DND-41 (cell line): Measurements from ENCODE around the gene SCAPER.

Experiments
- ATAC-seq: fragments of 200-7000 bp; cut with Tn5 transposase; 3 replicates; pipeline ENCODE4 v1.9.1; 2021; ENCODE audit warnings: low read depth; ENCODE audit not compliant: insufficient read depth
- DNase-seq: peaks from one replicate; pipeline ENCODE4 v3.0.0-alpha.2; 2020
- H2AFZ ChIP-seq: 2 replicates; pipeline ENCODE4 v1.6.0; 2012; ENCODE audit warnings: low read depth, low read length
- H3K27ac ChIP-seq: 2 replicates; pipeline ENCODE4 v1.5.1; 2012; ENCODE audit warnings: low read length, inconsistent platforms
- H3K27me3 ChIP-seq: fragments of 200-600 bp; sonication (generic); 2 replicates; pipeline ENCODE4 v1.6.0; 2012; ENCODE audit warnings: low read length, mild to moderate bottlenecking, inconsistent platforms; ENCODE audit not compliant: insufficient read depth, poor library complexity
- H3K36me3 ChIP-seq: 2 replicates; pipeline ENCODE4 v1.5.1; 2012; ENCODE audit warnings: low read length, inconsistent platforms; ENCODE audit not compliant: insufficient read depth
- H3K4me1 ChIP-seq: 2 replicates; pipeline ENCODE4 v1.5.1; 2012; ENCODE audit warnings: mild to moderate bottlenecking, low read length; ENCODE audit not compliant: insufficient read depth
- H3K4me2 ChIP-seq: 2 replicates; pipeline ENCODE4 v1.6.0; 2012; ENCODE audit warnings: mild to moderate bottlenecking, moderate library complexity, low read length, inconsistent platforms; ENCODE audit not compliant: insufficient read depth
- H3K4me3 ChIP-seq, 2 experiments: fragments of 200-600 bp in 1 of 2; shearing (Covaris generic) in 1 of 2; 2 replicates each; pipeline ENCODE4 v1.5.1; 2012 to 2016; ENCODE audit warnings: inconsistent platforms in 2 of 2, low read length in 2 of 2, mild to moderate bottlenecking in 2 of 2, low read depth in 1 of 2, moderate library complexity in 1 of 2
- H3K79me2 ChIP-seq: 2 replicates; pipeline ENCODE4 v1.6.0; 2012; ENCODE audit warnings: low read length, inconsistent platforms; ENCODE audit not compliant: insufficient read depth
- H3K9ac ChIP-seq: 2 replicates; pipeline ENCODE4 v1.6.0; 2012; ENCODE audit warnings: low read depth, mild to moderate bottlenecking, inconsistent platforms, low read length, moderate library complexity
- H3K9me3 ChIP-seq: 2 replicates; pipeline ENCODE4 v1.5.1; 2012; ENCODE audit warnings: low read length, moderate library complexity, mild to moderate bottlenecking, inconsistent platforms; ENCODE audit not compliant: insufficient read depth, severe bottlenecking
- H4K20me1 ChIP-seq: 2 replicates; pipeline ENCODE4 v1.6.0; 2012; ENCODE audit warnings: low read length; ENCODE audit not compliant: insufficient read depth
- CTCF ChIP-seq: IDR thresholded peaks from 2 replicates; pipeline ENCODE4 v1.5.1; 2012; ENCODE audit warnings: borderline replicate concordance, low read length, moderate library complexity, mild to moderate bottlenecking; ENCODE audit not compliant: poor library complexity, severe bottlenecking; ENCODE audit errors: extremely low read depth
- EZH2 ChIP-seq: IDR thresholded peaks from 3 replicates; pipeline ENCODE4 v1.6.1; 2012; ENCODE audit warnings: borderline replicate concordance, low read depth, mild to moderate bottlenecking, moderate library complexity, low read length, inconsistent platforms; ENCODE audit not compliant: severe bottlenecking

The SCAPER gene

DNA sequence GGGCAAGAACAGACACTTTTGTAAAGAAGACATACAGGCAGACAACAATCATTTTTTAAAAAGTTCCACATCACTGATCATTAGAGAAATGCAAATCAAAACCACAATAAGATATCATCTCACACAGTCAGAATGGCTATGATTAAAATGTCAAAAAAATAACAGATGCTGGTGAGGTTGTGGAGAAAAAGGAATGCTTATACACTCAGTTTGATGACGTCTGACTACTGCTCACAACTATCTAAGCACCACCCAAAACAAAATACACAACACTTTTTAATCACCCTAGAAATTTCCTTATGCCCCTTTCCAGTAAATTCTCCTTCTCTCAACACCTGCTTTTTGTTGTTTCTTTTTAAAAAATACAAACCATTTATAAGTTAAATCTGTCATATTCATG is 339.8 kb downstream of the SCAPER start:
- Histone ChIP-seq H3K79me2 (no peaks in the 10 kb centered on the region), H3K4me3 (no peak overlapping the region), H3K27ac (no peak overlapping the region), H3K27me3 (no peaks in the 10 kb centered on the region), H3K4me1 (no peaks in the 10 kb centered on the region), H3K36me3 (no peaks in the 10 kb centered on the region; the same call in 1 of the 2 replicates), H3K9ac (no peak overlapping the region), H2AFZ (no peak overlapping the region), H3K4me2 (no peak overlapping the region), H3K9me3 (no peaks in the 10 kb centered on the region), H4K20me1 (no peaks in the 10 kb centered on the region)
- no peak for TF ChIP-seq EZH2
- TF ChIP-seq CTCF = no peak
- ATAC-seq (no peak), DNase-seq (no peak)

DNA sequence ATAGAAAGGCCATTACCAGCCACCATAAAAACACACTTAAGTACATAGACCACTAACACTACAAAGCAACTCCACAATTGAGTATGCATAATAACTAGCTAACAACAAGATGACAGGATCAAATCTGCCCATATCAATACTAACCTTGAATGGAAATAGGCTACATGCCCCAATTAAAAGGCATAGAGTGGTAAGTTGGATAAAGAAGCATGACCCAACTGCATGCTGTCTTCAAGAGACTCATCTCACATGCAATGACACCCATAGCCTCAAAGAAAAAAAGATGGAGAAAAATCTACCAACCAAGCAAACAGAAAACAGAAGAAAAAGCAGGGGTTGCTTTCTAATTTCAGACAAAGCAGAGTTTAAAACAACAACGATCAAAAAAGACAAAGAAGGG is 349.9 kb downstream of the SCAPER start:
- Histone ChIP-seq H3K79me2 (no peaks in the 10 kb centered on the region), H3K36me3 (no peaks in the 10 kb centered on the region), H3K4me3 (no peak overlapping the region), H3K4me1 (peaks cover 17% of the 10 kb centered on the region), H3K9ac (no peak overlapping the region), H3K4me2 (no peak overlapping the region), H3K9me3 (no peaks in the 10 kb centered on the region), H2AFZ (no peak overlapping the region), H3K27me3 (no peaks in the 10 kb centered on the region), H4K20me1 (peaks cover 8% of the 10 kb centered on the region), H3K27ac (no peak overlapping the region)
- no peak for ATAC-seq
- DNase-seq = no peak
- TF ChIP-seq EZH2 = no peak
- TF ChIP-seq CTCF = no peak

GRCh38 chr15:76553564-76553963 is 351.6 kb downstream of the SCAPER start:
- H3K27ac ChIP-seq = no peak overlapping the region

More at GRCh38 chr15:76553564-76553963, 351.6 kb downstream of the SCAPER start:
- Histone ChIP-seq H4K20me1 (peaks cover 8% of the 10 kb centered on the region), H3K9ac (no peak overlapping the region), H3K36me3 (no peaks in the 10 kb centered on the region), H3K9me3 (no peaks in the 10 kb centered on the region), H3K4me3 (no peak overlapping the region), H3K79me2 (no peaks in the 10 kb centered on the region), H3K27me3 (no peaks in the 10 kb centered on the region), H3K4me2 (no peak overlapping the region), H3K4me1 (peaks cover 17% of the 10 kb centered on the region), H2AFZ (no peak overlapping the region)
- TF ChIP-seq CTCF = no peak
- no peak for TF ChIP-seq EZH2
- DNase-seq (peak; percentile 50), ATAC-seq (peak; percentile 97)
